Hepatocyte (in vitro differentiated cells): ENCODE data around the gene KIF7. TPM values are rescaled to one million over a fixed set of nuclear protein-coding genes. Genes with fewer than 3 reads are reported as not detected.

Source experiments
- DNase-seq: peaks from one replicate; pipeline ENCODE4 v3.0.0-alpha.2; 2016; ENCODE audit warnings: low spot score
- H2AFZ ChIP-seq: fragments of 200-600 bp; sonication (generic); 2 replicates; pipeline ENCODE4 v1.6.0; 2016; ENCODE audit warnings: antibody characterized with exemption, mild to moderate bottlenecking
- H3K27ac ChIP-seq: fragments of 200-600 bp; sonication (generic); 2 replicates; pipeline ENCODE4 v1.5.1; 2016; ENCODE audit warnings: mild to moderate bottlenecking
- H3K27me3 ChIP-seq: fragments of 200-600 bp; sonication (generic); 2 replicates; pipeline ENCODE4 v1.6.1; 2016
- H3K36me3 ChIP-seq: fragments of 200-600 bp; sonication (generic); replicated peaks from 2 replicates; pipeline ENCODE4 v1.5.1; 2016; ENCODE audit warnings: low read depth; ENCODE audit not compliant: insufficient read depth
- H3K4me1 ChIP-seq: fragments of 200-600 bp; sonication (generic); 2 replicates; pipeline ENCODE4 v1.5.1; 2016; ENCODE audit warnings: mild to moderate bottlenecking, moderate library complexity; ENCODE audit not compliant: insufficient read depth
- H3K4me2 ChIP-seq: fragments of 200-600 bp; sonication (generic); 2 replicates; pipeline ENCODE4 v1.6.0; 2016
- H3K4me3 ChIP-seq: fragments of 200-600 bp; sonication (generic); 2 replicates; pipeline ENCODE4 v1.5.1; 2016; ENCODE audit warnings: mild to moderate bottlenecking
- H3K79me2 ChIP-seq: fragments of 200-600 bp; sonication (generic); 2 replicates; pipeline ENCODE4 v1.6.0; 2017; ENCODE audit warnings: mild to moderate bottlenecking
- H3K9me2 ChIP-seq: fragments of 200-600 bp; sonication (generic); replicated peaks from 2 replicates; pipeline ENCODE4 v1.6.0; 2017; ENCODE audit warnings: mild to moderate bottlenecking; ENCODE audit not compliant: insufficient read depth
- H3K9me3 ChIP-seq: fragments of 200-600 bp; sonication (generic); 2 replicates; pipeline ENCODE4 v1.5.1; 2016; ENCODE audit warnings: low read depth, mild to moderate bottlenecking
- H4K20me1 ChIP-seq: fragments of 200-600 bp; sonication (generic); 2 replicates; pipeline ENCODE4 v1.6.0; 2016; ENCODE audit warnings: mild to moderate bottlenecking; ENCODE audit not compliant: insufficient read depth, poor library complexity, severe bottlenecking
- EZH2 ChIP-seq: fragments of 200-600 bp; sonication (generic); IDR thresholded peaks from 2 replicates; pipeline ENCODE4 v1.6.1; 2016; ENCODE audit warnings: antibody characterized with exemption, mild to moderate bottlenecking, borderline replicate concordance
- EZH2phosphoT487 ChIP-seq: fragments of 200-600 bp; sonication (generic); IDR thresholded peaks from one replicate; pipeline ENCODE4 v1.6.1; 2018; ENCODE audit warnings: antibody characterized with exemption, mild to moderate bottlenecking, low read depth, moderate library complexity; ENCODE audit not compliant: unreplicated experiment, severe bottlenecking
- WGBS: methylation state at CpG from one replicate; pipeline ENCODE4 v1.1.6; 2016; ENCODE audit warnings: low lambda C conversion rate; ENCODE audit errors: missing lambda C conversion rate; 5-methylcytosine and 5-hydroxymethylcytosine counted together
- polyA plus RNA-seq: library from polyadenylated mRNA; unstranded; fragments of >200 nt; fragmentation: Nextera tagmentation; extraction: Ambion mirVana; gene quantifications from 2 replicates; pipeline ENCODE4 v1.2.1, GENCODE V29; 2016
- total RNA-seq: library from RNA; depleted of rRNA; stranded (reverse); fragments of >200 nt; gene quantifications from 2 replicates; pipeline ENCODE4 v1.2.3, GENCODE V29; 2014
- TF ChIP-seq, protein P1 (sequence below): fragments of 200-600 bp; sonication (generic); IDR thresholded peaks from 2 replicates; pipeline ENCODE4 v1.5.1; 2016; ENCODE audit warnings: antibody characterized with exemption, mild to moderate bottlenecking; ENCODE audit not compliant: poor library complexity

Gene KIF7
- total and polyA plus RNA-seq, 2 experiments from 2014 or later = 3.1 to 5.3 TPM

DNA sequence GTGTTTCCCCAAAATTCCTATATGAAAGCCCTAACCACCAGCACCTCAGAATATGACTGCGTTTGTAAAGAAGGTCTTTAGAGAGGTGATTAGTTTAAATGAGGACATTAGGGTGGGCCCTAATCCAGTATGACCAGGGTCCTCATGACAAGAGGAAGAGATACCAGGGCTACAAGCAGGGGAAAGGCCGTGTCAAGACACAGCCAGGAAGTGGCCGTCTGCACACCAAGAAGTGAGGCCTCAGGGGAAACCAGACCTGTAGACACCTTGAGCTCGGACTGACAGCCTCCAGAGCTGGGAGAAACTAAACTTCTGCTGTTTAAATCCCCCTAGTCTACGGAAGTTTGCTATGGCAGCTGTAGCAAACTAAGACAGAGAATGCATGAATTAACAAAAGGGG lies 14.2 kb downstream of the KIF7 start:
- Histone ChIP-seq H3K9me3 (no peaks in the 10 kb centered on the region), H2AFZ (no peak overlapping the region), H3K36me3 (no peaks in the 10 kb centered on the region), H3K4me2 (no peak overlapping the region), H4K20me1 (no peaks in the 10 kb centered on the region), H3K27ac (no peak overlapping the region), H3K9me2 (no peaks in the 10 kb centered on the region), H3K4me3 (no peak overlapping the region), H3K4me1 (no peaks in the 10 kb centered on the region), H3K79me2 (no peaks in the 10 kb centered on the region), H3K27me3 (no peaks in the 10 kb centered on the region)
- TF ChIP-seq EZH2phosphoT487 = no peak
- TF ChIP-seq, protein P1, sequence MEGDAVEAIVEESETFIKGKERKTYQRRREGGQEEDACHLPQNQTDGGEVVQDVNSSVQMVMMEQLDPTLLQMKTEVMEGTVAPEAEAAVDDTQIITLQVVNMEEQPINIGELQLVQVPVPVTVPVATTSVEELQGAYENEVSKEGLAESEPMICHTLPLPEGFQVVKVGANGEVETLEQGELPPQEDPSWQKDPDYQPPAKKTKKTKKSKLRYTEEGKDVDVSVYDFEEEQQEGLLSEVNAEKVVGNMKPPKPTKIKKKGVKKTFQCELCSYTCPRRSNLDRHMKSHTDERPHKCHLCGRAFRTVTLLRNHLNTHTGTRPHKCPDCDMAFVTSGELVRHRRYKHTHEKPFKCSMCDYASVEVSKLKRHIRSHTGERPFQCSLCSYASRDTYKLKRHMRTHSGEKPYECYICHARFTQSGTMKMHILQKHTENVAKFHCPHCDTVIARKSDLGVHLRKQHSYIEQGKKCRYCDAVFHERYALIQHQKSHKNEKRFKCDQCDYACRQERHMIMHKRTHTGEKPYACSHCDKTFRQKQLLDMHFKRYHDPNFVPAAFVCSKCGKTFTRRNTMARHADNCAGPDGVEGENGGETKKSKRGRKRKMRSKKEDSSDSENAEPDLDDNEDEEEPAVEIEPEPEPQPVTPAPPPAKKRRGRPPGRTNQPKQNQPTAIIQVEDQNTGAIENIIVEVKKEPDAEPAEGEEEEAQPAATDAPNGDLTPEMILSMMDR = no peak
- no peak for TF ChIP-seq EZH2
- 90% methylated on average over 5 of the region's 5 CpGs for WGBS
- no peak for DNase-seq

DNA sequence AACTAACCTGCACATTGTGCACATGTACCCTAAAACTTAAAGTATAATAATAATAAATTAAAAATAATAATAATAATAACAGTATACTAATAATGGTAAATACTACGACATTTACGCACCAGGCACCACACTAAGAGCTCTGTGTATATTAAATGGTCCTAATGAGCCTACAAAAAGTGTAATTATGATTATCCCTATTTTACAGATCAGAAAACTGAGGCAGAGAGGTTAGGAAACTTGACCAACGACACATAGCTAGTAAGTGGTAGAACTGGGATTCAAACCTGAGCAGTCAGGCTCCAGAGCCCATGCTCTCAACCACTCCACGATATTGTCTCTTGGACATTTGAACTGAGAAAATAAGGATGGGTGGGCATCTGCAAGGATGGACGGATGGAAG lies 15.0 kb downstream of the KIF7 start:
- Histone ChIP-seq H3K27ac (no peak overlapping the region), H3K4me1 (no peaks in the 10 kb centered on the region), H3K9me3 (no peaks in the 10 kb centered on the region), H3K79me2 (no peaks in the 10 kb centered on the region), H4K20me1 (no peaks in the 10 kb centered on the region), H3K27me3 (no peaks in the 10 kb centered on the region), H3K36me3 (no peaks in the 10 kb centered on the region), H2AFZ (no peak overlapping the region), H3K4me2 (no peak overlapping the region), H3K4me3 (no peak overlapping the region), H3K9me2 (no peaks in the 10 kb centered on the region)
- WGBS = 99% methylated on average over 5 of the region's 5 CpGs
- TF ChIP-seq EZH2 = no peak
- TF ChIP-seq, protein P1 = no peak
- TF ChIP-seq EZH2phosphoT487 = no peak
- DNase-seq = no peak

DNA sequence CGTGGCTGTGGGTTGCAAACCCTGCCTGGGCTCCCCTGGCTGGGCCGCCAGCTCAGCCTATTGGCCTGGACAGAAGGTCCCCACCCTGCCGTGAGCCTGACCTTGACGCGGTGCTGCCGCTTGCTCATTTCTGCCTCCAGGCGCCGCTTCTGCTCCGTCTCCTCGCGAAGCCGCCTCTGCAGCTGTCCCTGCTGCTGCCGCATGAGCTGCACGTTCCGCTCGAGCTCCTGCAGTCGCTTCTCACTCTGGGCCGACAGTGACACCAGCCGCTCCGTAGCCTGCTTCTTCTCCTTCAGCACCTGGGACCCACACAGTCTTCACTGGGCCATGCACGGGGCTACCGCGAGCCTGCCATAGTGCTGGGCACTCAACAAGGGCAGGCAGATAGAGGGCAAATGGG lies 21.7 kb downstream of the KIF7 start:
- Histone ChIP-seq H3K27me3 (no peaks in the 10 kb centered on the region), H3K4me3 (no peak overlapping the region), H2AFZ (no peak overlapping the region), H3K9me2 (no peaks in the 10 kb centered on the region), H3K4me2 (no peak overlapping the region), H3K4me1 (no peaks in the 10 kb centered on the region), H3K9me3 (no peaks in the 10 kb centered on the region), H3K79me2 (no peaks in the 10 kb centered on the region), H4K20me1 (no peaks in the 10 kb centered on the region), H3K27ac (no peak overlapping the region), H3K36me3 (no peaks in the 10 kb centered on the region)
- DNase-seq = no peak
- TF ChIP-seq EZH2 = no peak
- TF ChIP-seq, protein P1 = no peak
- TF ChIP-seq EZH2phosphoT487 = no peak
- WGBS = 93% methylated on average over 23 of the region's 23 CpGs
